IMR-90 (cell line): ENCODE results near the gene HS6ST3. TPM values are rescaled to one million over a fixed set of nuclear protein-coding genes. Genes with fewer than 3 reads are reported as not detected.

ENCODE experiments used
- ATAC-seq: fragments of 200-7000 bp; cut with Tn5 transposase; 2 replicates; pipeline ENCODE4 v1.9.1; 2020; ENCODE audit warnings: low read depth, mild to moderate bottlenecking, moderate library complexity
- BruUV-seq: library from RNA; stranded (reverse); fragments of 400-500 nt; replicated peaks from 2 replicates; lab custom pipeline; 2021; lab: Mats Ljungman, UMichigan
- CTCF ChIA-PET: fragments of 300-600 bp; formaldehyde crosslinking; extraction: SDS; loops from one replicate; lab custom pipeline; 2021; ENCODE audit warnings: antibody characterized with exemption; lab: Yijun Ruan, JAX
- POLR2A ChIA-PET: fragments of 300-600 bp; sonication (Branson Sonifier 250); formaldehyde crosslinking; loops from one replicate; lab custom pipeline; 2022; ENCODE audit warnings: antibody characterized with exemption; ENCODE audit not compliant: unreplicated experiment; lab: Charles Lee
- DNase-seq: peaks from one replicate; pipeline ENCODE4 v3.0.0; 2013
- H2AFZ ChIP-seq: replicated peaks from 2 replicates; pipeline ENCODE3; 2013; ENCODE audit warnings: low read length, mild to moderate bottlenecking; ENCODE audit not compliant: poor library complexity
- H2AK5ac ChIP-seq: 2 replicates; pipeline ENCODE4 v1.6.1; 2013; ENCODE audit warnings: low read depth, low read length, inconsistent platforms
- H2AK9ac ChIP-seq: replicated peaks from 2 replicates; pipeline ENCODE3; 2013; ENCODE audit warnings: mild to moderate bottlenecking, low read depth, low read length, moderate library complexity; ENCODE audit not compliant: poor library complexity
- H2BK120ac ChIP-seq: 2 replicates; pipeline ENCODE4 v1.6.1; 2013; ENCODE audit warnings: low read depth, low read length, inconsistent platforms
- H2BK15ac ChIP-seq: 3 replicates; pipeline ENCODE4 v1.6.1; 2013; ENCODE audit warnings: low read depth, low read length, inconsistent platforms
- H2BK20ac ChIP-seq: 2 replicates; pipeline ENCODE4 v1.6.1; 2013; ENCODE audit warnings: low read depth, mild to moderate bottlenecking, inconsistent platforms, low read length, moderate library complexity
- H2BK5ac ChIP-seq: 2 replicates; pipeline ENCODE4 v1.6.1; 2013; ENCODE audit warnings: mild to moderate bottlenecking, low read depth, low read length, inconsistent platforms; ENCODE audit not compliant: poor library complexity, severe bottlenecking
- H3K14ac ChIP-seq: replicated peaks from 2 replicates; pipeline ENCODE4 v1.6.1; 2013; ENCODE audit warnings: low read depth, low read length, inconsistent platforms
- H3K18ac ChIP-seq: 2 replicates; pipeline ENCODE4 v1.6.1; 2013; ENCODE audit warnings: low read depth, low read length, control low read depth
- H3K23ac ChIP-seq: 2 replicates; pipeline ENCODE4 v1.6.1; 2013; ENCODE audit warnings: low read depth, low read length, inconsistent platforms
- H3K27ac ChIP-seq: 2 replicates; pipeline ENCODE4 v1.5.1; 2013; ENCODE audit warnings: mild to moderate bottlenecking, control low read depth, low read length; ENCODE audit not compliant: insufficient read depth
- H3K27me3 ChIP-seq: 2 replicates; pipeline ENCODE4 v1.6.1; 2013; ENCODE audit warnings: low read length; ENCODE audit not compliant: control insufficient read depth, insufficient read depth
- H3K36me3 ChIP-seq: 2 replicates; pipeline ENCODE4 v1.6.1; 2013; ENCODE audit warnings: low read length, mixed read lengths; ENCODE audit not compliant: control insufficient read depth, insufficient read depth
- H3K4ac ChIP-seq: 2 replicates; pipeline ENCODE4 v1.6.1; 2013; ENCODE audit warnings: low read depth, low read length, inconsistent platforms
- H3K4me1 ChIP-seq: 2 replicates; pipeline ENCODE4 v1.6.1; 2013; ENCODE audit warnings: low read length, mixed read lengths; ENCODE audit not compliant: control insufficient read depth, insufficient read depth
- H3K4me2 ChIP-seq: 2 replicates; pipeline ENCODE4 v1.6.1; 2013; ENCODE audit warnings: low read depth, mild to moderate bottlenecking, control low read depth, low read length, moderate library complexity
- H3K4me3 ChIP-seq: 2 replicates; pipeline ENCODE4 v1.5.1; 2013; ENCODE audit warnings: low read depth, mild to moderate bottlenecking, control low read depth, low read length, moderate library complexity; ENCODE audit not compliant: insufficient read depth
- H3K56ac ChIP-seq: 2 replicates; pipeline ENCODE4 v1.6.1; 2013; ENCODE audit warnings: low read length, inconsistent platforms; ENCODE audit not compliant: insufficient read depth; ENCODE audit errors: extremely low read depth
- H3K79me1 ChIP-seq, 2 experiments: 2 replicates each; pipeline ENCODE4 v1.6.1; 2013; ENCODE audit warnings: low read length in 2 of 2, inconsistent platforms in 1 of 2, low read depth in 1 of 2
- H3K9ac ChIP-seq: 2 replicates; pipeline ENCODE4 v1.6.1; 2013; ENCODE audit warnings: low read depth, low read length, control low read depth
- H3K9me1 ChIP-seq: 2 replicates; pipeline ENCODE4 v1.6.1; 2013; ENCODE audit warnings: low read length, inconsistent platforms; ENCODE audit not compliant: insufficient read depth
- H3K9me3 ChIP-seq: 2 replicates; pipeline ENCODE4 v1.6.1; 2013; ENCODE audit warnings: low read length; ENCODE audit not compliant: control insufficient read depth, insufficient read depth
- H4K20me1 ChIP-seq: 2 replicates; pipeline ENCODE4 v1.6.1; 2013; ENCODE audit warnings: low read length, inconsistent platforms; ENCODE audit not compliant: insufficient read depth
- H4K5ac ChIP-seq: 2 replicates; pipeline ENCODE4 v1.6.1; 2013; ENCODE audit warnings: mild to moderate bottlenecking, low read depth, low read length, control low read depth
- H4K8ac ChIP-seq, 2 experiments: 2 replicates each; pipeline ENCODE4 v1.6.1; 2013; ENCODE audit warnings: low read depth in 2 of 2, low read length in 2 of 2, control low read depth in 1 of 2, inconsistent platforms in 1 of 2
- H4K91ac ChIP-seq: 2 replicates; pipeline ENCODE4 v1.6.1; 2013; ENCODE audit warnings: low read depth, low read length, inconsistent platforms; ENCODE audit not compliant: insufficient read depth
- BHLHE40 ChIP-seq: fragments of 150-350 bp; IDR thresholded peaks from 2 replicates; pipeline ENCODE4 v1.6.1; 2016; ENCODE audit warnings: mild to moderate bottlenecking, low read depth, low read length
- CEBPB ChIP-seq: IDR thresholded peaks from 2 replicates; pipeline ENCODE4 v1.6.1; 2012; ENCODE audit warnings: low read depth, low read length, improper control_type of control experiment
- CHD1 ChIP-seq: IDR thresholded peaks from 2 replicates; pipeline ENCODE4 v1.6.1; 2012; ENCODE audit warnings: low read depth, low read length, improper control_type of control experiment
- FOS ChIP-seq: fragments of 150-350 bp; IDR thresholded peaks from 2 replicates; pipeline ENCODE4 v1.6.1; 2016; ENCODE audit warnings: low read depth, low read length
- MAFK ChIP-seq: IDR thresholded peaks from 2 replicates; pipeline ENCODE4 v1.6.1; 2012; ENCODE audit warnings: low read depth, low read length, improper control_type of control experiment
- MAZ ChIP-seq: IDR thresholded peaks from 2 replicates; pipeline ENCODE4 v1.6.1; 2012; ENCODE audit warnings: low read depth, mild to moderate bottlenecking, low read length, improper control_type of control experiment, moderate library complexity, borderline replicate concordance
- MXI1 ChIP-seq: IDR thresholded peaks from 2 replicates; pipeline ENCODE4 v1.6.1; 2012; ENCODE audit warnings: low read depth, mild to moderate bottlenecking, low read length, moderate library complexity, borderline replicate concordance
- NFE2L2 ChIP-seq: fragments of 150-350 bp; IDR thresholded peaks from 2 replicates; pipeline ENCODE4 v1.6.1; 2016; ENCODE audit warnings: low read depth, mild to moderate bottlenecking, low read length
- POLR2A ChIP-seq: IDR thresholded peaks from 2 replicates; pipeline ENCODE4 v1.6.1; 2012; ENCODE audit warnings: mild to moderate bottlenecking, low read depth, low read length
- RAD21 ChIP-seq: IDR thresholded peaks from 2 replicates; pipeline ENCODE4 v1.6.1; 2012; ENCODE audit warnings: low read length, improper control_type of control experiment
- RCOR1 ChIP-seq: IDR thresholded peaks from 2 replicates; pipeline ENCODE4 v1.6.1; 2012; ENCODE audit warnings: mild to moderate bottlenecking, low read length, improper control_type of control experiment; ENCODE audit not compliant: insufficient replicate concordance
- RFX5 ChIP-seq: IDR thresholded peaks from 2 replicates; pipeline ENCODE4 v1.8.0; 2012; ENCODE audit warnings: low read depth, mild to moderate bottlenecking, low read length, moderate library complexity
- SMC3 ChIP-seq: fragments of 150-350 bp; IDR thresholded peaks from 2 replicates; pipeline ENCODE4 v1.6.1; 2016; ENCODE audit warnings: low read depth, mild to moderate bottlenecking, antibody characterized with exemption, low read length, moderate library complexity
- USF2 ChIP-seq: fragments of 150-350 bp; IDR thresholded peaks from 2 replicates; pipeline ENCODE4 v1.6.1; 2017; ENCODE audit warnings: mild to moderate bottlenecking, antibody characterized with exemption, low read length, low read depth
- WGBS, 2 experiments: methylation state at CpG; one replicate each; pipeline versions ENCODE4 v1.1.5 to v1.1.7; 2013; ENCODE audit warnings: missing lambda C conversion rate in 2 of 2; ENCODE audit not compliant: insufficient read length in 1 of 2; ENCODE audit errors: extremely low coverage in 2 of 2; 5-methylcytosine and 5-hydroxymethylcytosine counted together
- dilution Hi-C: fragments of 300-500 bp; cut with HindIII; formaldehyde crosslinking; loops from one replicate; pipeline ENCODE4 v1.14.3; 2018; ENCODE audit warnings: low sequenced_read_pairs; ENCODE audit not compliant: unreplicated experiment
- in situ Hi-C: fragments of 300-500 bp; cut with MboI; formaldehyde crosslinking; loops from 3 replicates; pipeline ENCODE4 v1.14.3; 2019; ENCODE audit warnings: low sequenced_read_pairs, inconsistent platforms, mixed read lengths
- intact Hi-C: fragments of 100-400 bp; cut with micrococcal nuclease; formaldehyde crosslinking; loops from 2 replicates; pipeline ENCODE4 v1.10.0; 2022
- polyA plus RNA-seq, 3 experiments: library from polyadenylated mRNA; depleted of rRNA; stranded (reverse); fragments of >200 nt; gene quantifications; 2 replicates each; pipeline ENCODE4 v1.2.3, GENCODE V29; 2012; ENCODE audit warnings: low replicate concordance in 1 of 3
- total RNA-seq: library from RNA; depleted of rRNA; stranded (reverse); fragments of >200 nt; gene quantifications from 2 replicates; pipeline ENCODE4 v1.2.3, GENCODE V29; 2012
- TF ChIP-seq, protein P1 (sequence below): conservative IDR thresholded peaks from 2 replicates; pipeline ENCODE4 v1.5.1; 2012; ENCODE audit warnings: mild to moderate bottlenecking, low read depth, low read length, improper control_type of control experiment

HS6ST3 gene
- total and polyA plus RNA-seq, 2 of the 4 experiments (the other 2 are of a cell fraction): not detected

DNA sequence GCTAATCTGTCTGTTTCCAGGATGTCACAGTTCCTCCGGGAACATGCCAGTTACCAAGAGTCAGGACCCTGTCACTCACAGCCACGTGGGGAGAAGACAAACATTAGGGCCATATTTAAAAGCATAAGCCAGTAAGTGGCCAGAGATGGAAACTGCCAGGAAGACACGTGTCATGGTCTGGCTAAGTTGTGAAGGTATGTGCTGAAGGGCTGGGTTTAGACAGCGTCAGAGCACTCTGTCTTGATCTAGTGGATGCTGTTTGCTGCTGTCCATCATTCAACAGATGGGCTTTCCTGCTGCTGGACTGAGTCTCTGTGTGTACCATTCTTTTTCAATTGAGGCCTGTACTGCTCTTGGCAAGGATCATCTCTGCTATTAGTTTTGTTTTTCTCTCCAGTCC, 128.6 kb downstream of the HS6ST3 start:
- no TSS peak for BruUV-seq
- ATAC-seq (no peak), DNase-seq (no peak)
- in situ Hi-C loops: no loop called here
- no peak overlapping the region for H2AK5ac ChIP-seq
- no peaks in the 10 kb centered on the region for H3K4me1 ChIP-seq
- no peak overlapping the region for H3K4ac ChIP-seq
- ChIA-PET CTCF (no interaction called here), POLR2A (no interaction called here)
- intact Hi-C loops: no loop called here
- no peak overlapping the region for H2BK20ac ChIP-seq
- dilution Hi-C loops: no loop called here
- no peaks in the 10 kb centered on the region for H3K9me1 ChIP-seq
- H2BK5ac ChIP-seq: no peak overlapping the region
- no peak overlapping the region for H3K9ac ChIP-seq
- no peak overlapping the region for H4K8ac ChIP-seq
- no peak overlapping the region for H3K14ac ChIP-seq
- no peak overlapping the region for H3K23ac ChIP-seq
- no peaks in the 10 kb centered on the region for H3K36me3 ChIP-seq
- peaks cover 2% of the 10 kb centered on the region; the same call in 1 of the 2 replicates for H3K9me3 ChIP-seq
- H3K18ac ChIP-seq: no peak overlapping the region
- H4K20me1 ChIP-seq: no peaks in the 10 kb centered on the region
- no peak overlapping the region for H2BK15ac ChIP-seq
- no peak overlapping the region for H3K56ac ChIP-seq
- no peak overlapping the region for H3K4me3 ChIP-seq
- no peak overlapping the region for H2AFZ ChIP-seq
- no peaks in the 10 kb centered on the region for H3K79me1 ChIP-seq
- H2BK120ac ChIP-seq: no peak overlapping the region
- no peak overlapping the region for H3K27ac ChIP-seq
- H4K91ac ChIP-seq: no peak overlapping the region
- TF ChIP-seq NFE2L2 (no peak), MAZ (no peak), RCOR1 (no peak), FOS (no peak), CHD1 (no peak), MAFK (no peak), RAD21 (no peak), USF2 (no peak), POLR2A (no peak), RFX5 (no peak), CEBPB (no peak), SMC3 (no peak), MXI1 (no peak), BHLHE40 (no peak)
- TF ChIP-seq, protein P1, sequence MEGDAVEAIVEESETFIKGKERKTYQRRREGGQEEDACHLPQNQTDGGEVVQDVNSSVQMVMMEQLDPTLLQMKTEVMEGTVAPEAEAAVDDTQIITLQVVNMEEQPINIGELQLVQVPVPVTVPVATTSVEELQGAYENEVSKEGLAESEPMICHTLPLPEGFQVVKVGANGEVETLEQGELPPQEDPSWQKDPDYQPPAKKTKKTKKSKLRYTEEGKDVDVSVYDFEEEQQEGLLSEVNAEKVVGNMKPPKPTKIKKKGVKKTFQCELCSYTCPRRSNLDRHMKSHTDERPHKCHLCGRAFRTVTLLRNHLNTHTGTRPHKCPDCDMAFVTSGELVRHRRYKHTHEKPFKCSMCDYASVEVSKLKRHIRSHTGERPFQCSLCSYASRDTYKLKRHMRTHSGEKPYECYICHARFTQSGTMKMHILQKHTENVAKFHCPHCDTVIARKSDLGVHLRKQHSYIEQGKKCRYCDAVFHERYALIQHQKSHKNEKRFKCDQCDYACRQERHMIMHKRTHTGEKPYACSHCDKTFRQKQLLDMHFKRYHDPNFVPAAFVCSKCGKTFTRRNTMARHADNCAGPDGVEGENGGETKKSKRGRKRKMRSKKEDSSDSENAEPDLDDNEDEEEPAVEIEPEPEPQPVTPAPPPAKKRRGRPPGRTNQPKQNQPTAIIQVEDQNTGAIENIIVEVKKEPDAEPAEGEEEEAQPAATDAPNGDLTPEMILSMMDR: no peak
- H3K27me3 ChIP-seq: no peaks in the 10 kb centered on the region
- 0% methylated on average over 2 of the region's 4 CpGs; no CpG with 5 or more reads in 1 of the 2 experiments for WGBS, 2 experiments
- H4K5ac ChIP-seq: no peak overlapping the region
- no peak overlapping the region for H3K4me2 ChIP-seq
- no peak overlapping the region for H2AK9ac ChIP-seq
